WI38 (cell line): ENCODE results near the gene RSBN1L.

ENCODE experiments used
- H3K4me3 ChIP-seq: 2 replicates; pipeline ENCODE4 v1.5.1; 2011; ENCODE audit warnings: low read depth, mild to moderate bottlenecking, control low read depth, low read length
- TF ChIP-seq, protein P1 (sequence below): IDR thresholded peaks from 2 replicates; pipeline ENCODE4 v1.5.1; 2012; ENCODE audit warnings: low read depth, mild to moderate bottlenecking, control low read depth, low read length

Gene RSBN1L

DNA sequence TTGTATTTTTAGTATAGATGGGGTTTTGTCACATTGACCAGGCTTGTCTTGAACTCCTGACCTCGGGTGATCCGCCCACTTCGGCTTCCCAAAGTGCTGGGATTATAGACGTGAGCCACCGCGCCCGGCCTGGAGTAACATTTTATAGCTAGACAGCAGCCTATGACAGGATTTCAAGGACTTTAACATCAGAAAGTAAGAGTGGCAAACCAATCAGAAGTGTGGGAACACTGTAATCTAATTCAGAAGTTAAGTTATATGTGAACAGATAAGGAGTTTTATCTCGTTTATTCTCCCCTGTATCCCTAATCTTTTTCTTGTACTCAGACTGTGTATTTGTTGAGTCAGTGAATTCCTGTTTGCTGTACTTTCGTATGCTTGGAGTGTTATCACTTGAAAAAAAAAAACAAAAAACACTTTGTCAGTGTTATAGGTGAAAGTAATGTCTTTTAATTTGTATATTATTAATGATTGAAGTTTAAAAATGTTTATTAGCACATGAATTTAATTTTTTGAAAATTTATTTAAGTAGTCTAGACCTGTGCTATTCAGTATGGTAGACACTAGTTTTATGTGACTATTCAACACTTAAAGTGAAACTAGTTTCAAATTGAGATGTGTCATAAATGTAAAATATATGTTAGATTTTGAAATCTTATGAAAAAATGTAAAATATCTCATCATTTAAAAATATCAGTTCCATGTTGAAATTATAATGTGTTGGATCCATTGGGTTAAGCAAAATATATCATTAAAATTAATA, 38.6 kb downstream of the RSBN1L start:
- no peak overlapping the region for H3K4me3 ChIP-seq
- TF ChIP-seq, protein P1, sequence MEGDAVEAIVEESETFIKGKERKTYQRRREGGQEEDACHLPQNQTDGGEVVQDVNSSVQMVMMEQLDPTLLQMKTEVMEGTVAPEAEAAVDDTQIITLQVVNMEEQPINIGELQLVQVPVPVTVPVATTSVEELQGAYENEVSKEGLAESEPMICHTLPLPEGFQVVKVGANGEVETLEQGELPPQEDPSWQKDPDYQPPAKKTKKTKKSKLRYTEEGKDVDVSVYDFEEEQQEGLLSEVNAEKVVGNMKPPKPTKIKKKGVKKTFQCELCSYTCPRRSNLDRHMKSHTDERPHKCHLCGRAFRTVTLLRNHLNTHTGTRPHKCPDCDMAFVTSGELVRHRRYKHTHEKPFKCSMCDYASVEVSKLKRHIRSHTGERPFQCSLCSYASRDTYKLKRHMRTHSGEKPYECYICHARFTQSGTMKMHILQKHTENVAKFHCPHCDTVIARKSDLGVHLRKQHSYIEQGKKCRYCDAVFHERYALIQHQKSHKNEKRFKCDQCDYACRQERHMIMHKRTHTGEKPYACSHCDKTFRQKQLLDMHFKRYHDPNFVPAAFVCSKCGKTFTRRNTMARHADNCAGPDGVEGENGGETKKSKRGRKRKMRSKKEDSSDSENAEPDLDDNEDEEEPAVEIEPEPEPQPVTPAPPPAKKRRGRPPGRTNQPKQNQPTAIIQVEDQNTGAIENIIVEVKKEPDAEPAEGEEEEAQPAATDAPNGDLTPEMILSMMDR: no peak

DNA sequence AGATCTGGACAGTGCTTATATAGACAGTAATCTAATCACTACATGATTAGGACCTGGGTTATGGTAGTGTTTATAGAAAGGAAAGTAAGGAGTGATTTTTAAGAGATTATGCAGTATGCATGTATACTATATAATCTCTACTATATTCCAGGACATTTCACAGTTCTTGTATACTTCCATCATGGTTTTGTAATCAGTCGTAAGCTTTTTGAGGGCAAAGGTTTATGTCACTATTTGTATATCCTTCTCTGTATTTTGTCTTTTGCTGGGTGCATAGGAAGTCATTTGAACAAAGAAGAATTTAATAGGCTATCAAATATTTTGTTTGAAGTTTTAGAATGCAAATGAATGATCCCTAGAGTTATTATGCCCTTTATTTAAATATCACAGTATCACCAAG, 39.2 kb downstream of the RSBN1L start:
- no peak overlapping the region for H3K4me3 ChIP-seq
- TF ChIP-seq, protein P1: no peak

DNA sequence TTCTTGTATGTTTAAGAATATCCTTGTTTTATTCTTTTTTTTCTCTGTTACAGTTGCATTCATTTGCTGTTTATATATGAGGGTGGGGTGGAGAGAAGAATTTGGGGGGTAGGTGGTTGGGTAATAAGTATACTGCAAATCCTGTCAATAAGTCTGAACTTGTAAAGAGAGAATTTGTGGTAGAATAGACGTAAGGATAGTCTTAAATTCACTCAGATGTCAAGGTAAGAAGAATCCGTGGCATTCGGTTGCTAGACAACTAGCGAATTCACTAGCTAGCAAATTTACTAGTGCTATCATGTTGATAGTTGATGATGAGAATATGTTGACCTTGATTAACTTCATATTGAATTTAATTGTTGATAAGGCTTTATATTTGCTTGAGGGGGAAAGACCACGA, 40.7 kb downstream of the RSBN1L start:
- TF ChIP-seq, protein P1: no peak
- H3K4me3 ChIP-seq: no peak overlapping the region

DNA sequence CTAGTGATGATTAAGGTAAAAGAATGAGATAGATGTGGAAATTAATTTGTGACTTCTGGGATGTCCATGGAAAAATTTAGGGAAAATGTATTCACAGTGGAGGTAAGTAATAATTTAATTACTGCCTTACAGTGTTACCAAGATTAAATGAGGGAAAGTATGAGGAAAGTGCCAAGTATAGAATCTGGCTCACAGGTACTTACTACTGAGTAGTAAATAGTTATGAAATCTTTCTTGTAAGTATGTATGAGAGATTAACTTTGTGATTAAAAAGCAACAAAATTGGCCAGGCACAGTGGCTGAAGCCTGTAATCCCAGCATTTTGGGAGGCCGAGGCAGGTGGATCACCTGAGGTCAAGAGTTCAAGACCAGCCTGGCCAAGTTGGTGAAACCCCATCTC, 42.1 kb downstream of the RSBN1L start:
- no peak overlapping the region for H3K4me3 ChIP-seq
- TF ChIP-seq, protein P1: no peak

DNA sequence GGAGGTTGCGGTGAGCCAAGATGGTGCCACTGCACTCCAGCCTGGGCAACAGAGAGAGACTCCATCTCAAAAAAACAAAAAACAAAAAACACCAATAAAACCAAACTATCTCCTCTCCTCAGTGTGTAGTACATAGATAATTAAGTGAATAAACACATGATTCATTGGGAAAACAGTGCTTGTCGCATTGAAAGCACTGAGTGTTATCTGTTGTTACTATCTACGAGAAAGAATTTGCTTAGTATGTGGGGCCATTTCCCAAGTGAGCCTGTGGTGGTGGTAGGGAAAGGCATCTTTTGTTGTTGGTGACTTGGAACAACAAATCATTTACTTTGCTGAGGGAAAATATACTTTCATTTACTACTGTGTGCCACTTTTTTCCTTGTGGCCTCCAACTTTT, 42.6 kb downstream of the RSBN1L start:
- no peak overlapping the region for H3K4me3 ChIP-seq
- TF ChIP-seq, protein P1: no peak

DNA sequence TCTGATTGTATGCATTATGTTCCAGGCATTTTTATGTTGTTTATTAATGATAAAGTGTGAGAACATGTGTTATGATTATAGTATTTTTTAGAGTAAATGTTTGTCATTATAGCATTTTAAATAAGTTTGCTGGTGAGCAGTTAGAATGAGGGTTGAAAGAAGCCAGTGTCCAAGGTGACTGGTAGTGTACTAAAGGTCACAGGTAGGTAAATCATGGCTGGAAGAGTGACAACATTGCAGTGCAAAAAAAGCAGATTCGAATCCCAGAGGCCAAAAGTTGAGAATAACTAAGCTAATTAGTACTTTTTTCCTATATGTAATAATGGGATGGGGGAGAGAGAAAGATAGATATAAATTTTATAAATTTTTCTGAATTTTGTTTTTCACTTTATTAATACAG, 44.0 kb downstream of the RSBN1L start:
- no peak overlapping the region for H3K4me3 ChIP-seq
- TF ChIP-seq, protein P1: no peak

DNA sequence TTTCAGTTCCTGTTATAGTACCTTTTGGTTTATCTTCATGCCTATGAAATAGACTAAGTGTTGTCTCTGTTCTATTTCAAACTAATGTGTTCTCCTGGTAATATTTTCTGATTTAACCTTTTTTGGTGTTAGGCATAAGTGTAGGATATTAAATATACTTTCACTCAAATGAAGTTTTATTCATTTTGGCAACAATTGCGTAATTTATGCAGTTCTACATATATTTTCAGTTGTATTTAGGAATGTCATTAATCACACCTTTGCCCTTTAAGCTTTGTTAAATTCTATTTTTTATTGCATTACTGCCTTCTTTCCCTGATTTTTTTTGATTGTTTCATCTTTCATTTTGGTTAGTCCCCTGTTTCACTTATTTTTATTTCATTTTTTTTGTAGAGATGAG, 47.3 kb downstream of the RSBN1L start:
- TF ChIP-seq, protein P1: no peak
- no peak overlapping the region for H3K4me3 ChIP-seq
